ENCODE data around the gene HES6.
A peak's percentile ranks its signal among the peaks of the same experiment; 100 is the strongest.

Gene HES6

GRCh38 chr2:238203094-238203972, 36.5 kb downstream of the HES6 start, which contains the start of gene ILKAP (continued):
- TF ChIP-seq PATZ1 (tag by site-specific recombination; IDR thresholded peaks at IDR 0.05) (peak; percentile 53; the same call in 1 of the 2 replicates), SCRT2 (tag by site-specific recombination; IDR thresholded peaks at IDR 0.05) (no peak), ZNF629 (tag by site-specific recombination; IDR thresholded peaks at IDR 0.05) (no peak), ZNF596 (tag by site-specific recombination; IDR thresholded peaks at IDR 0.05) (no peak), ZNF76 (tag by site-specific recombination; IDR thresholded peaks at IDR 0.05; ENCODE audit: borderline replicate concordance, low read depth) (no peak), BCL11B (tag by site-specific recombination; IDR thresholded peaks at IDR 0.05; ENCODE audit: low read depth) (no peak), ZNF19 (tag by site-specific recombination; IDR thresholded peaks at IDR 0.05; ENCODE audit: low read depth) (no peak), ZNF16 (tag by site-specific recombination; IDR thresholded peaks at IDR 0.05; ENCODE audit: low read depth) (no peak), HOXC10 (CRISPR knock-in tag; IDR thresholded peaks at IDR 0.05) (0 out of 2 replicates have a peak, but pooled peaks have one; percentile 55), ZBTB48 (tag by site-specific recombination; IDR thresholded peaks at IDR 0.05) (no peak), ZBTB21 (tag by site-specific recombination; IDR thresholded peaks at IDR 0.05) (no peak), ZNF777 (tag by site-specific recombination; IDR thresholded peaks at IDR 0.05; ENCODE audit: borderline replicate concordance) (no peak), ZNF521 (tag by site-specific recombination; IDR thresholded peaks at IDR 0.05) (no peak), ZNF530 (tag by site-specific recombination; IDR thresholded peaks at IDR 0.05; ENCODE audit: low read depth) (no peak), ZNF580 (tag by site-specific recombination; IDR thresholded peaks at IDR 0.05) (no peak), KLF7 (tag by site-specific recombination; IDR thresholded peaks at IDR 0.05; ENCODE audit: borderline replicate concordance) (no peak), FEZF1 (tag by site-specific recombination; IDR thresholded peaks at IDR 0.05) (no peak), ZFP69B (tag by site-specific recombination; IDR thresholded peaks at IDR 0.05) (peak; percentile 35; the same call in 1 of the 2 replicates), ZNF626 (tag by site-specific recombination; IDR thresholded peaks at IDR 0.05) (no peak), KLF10 (tag by site-specific recombination; IDR thresholded peaks at IDR 0.05) (no peak), ZNF488 (tag by site-specific recombination; IDR thresholded peaks at IDR 0.05) (no peak)
- TF ChIP-seq, protein P1, sequence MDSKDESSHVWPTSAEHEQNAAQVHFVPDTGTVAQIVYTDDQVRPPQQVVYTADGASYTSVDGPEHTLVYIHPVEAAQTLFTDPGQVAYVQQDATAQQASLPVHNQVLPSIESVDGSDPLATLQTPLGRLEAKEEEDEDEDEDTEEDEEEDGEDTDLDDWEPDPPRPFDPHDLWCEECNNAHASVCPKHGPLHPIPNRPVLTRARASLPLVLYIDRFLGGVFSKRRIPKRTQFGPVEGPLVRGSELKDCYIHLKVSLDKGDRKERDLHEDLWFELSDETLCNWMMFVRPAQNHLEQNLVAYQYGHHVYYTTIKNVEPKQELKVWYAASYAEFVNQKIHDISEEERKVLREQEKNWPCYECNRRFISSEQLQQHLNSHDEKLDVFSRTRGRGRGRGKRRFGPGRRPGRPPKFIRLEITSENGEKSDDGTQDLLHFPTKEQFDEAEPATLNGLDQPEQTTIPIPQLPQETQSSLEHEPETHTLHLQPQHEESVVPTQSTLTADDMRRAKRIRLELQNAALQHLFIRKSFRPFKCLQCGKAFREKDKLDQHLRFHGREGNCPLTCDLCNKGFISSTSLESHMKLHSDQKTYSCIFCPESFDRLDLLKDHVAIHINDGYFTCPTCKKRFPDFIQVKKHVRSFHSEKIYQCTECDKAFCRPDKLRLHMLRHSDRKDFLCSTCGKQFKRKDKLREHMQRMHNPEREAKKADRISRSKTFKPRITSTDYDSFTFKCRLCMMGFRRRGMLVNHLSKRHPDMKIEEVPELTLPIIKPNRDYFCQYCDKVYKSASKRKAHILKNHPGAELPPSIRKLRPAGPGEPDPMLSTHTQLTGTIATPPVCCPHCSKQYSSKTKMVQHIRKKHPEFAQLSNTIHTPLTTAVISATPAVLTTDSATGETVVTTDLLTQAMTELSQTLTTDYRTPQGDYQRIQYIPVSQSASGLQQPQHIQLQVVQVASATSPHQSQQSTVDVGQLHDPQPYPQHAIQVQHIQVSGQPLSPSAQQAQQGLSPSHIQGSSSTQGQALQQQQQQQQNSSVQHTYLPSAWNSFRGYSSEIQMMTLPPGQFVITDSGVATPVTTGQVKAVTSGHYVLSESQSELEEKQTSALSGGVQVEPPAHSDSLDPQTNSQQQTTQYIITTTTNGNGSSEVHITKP (tag by site-specific recombination; IDR thresholded peaks at IDR 0.05): no peak
- TF ChIP-seq, protein P2, sequence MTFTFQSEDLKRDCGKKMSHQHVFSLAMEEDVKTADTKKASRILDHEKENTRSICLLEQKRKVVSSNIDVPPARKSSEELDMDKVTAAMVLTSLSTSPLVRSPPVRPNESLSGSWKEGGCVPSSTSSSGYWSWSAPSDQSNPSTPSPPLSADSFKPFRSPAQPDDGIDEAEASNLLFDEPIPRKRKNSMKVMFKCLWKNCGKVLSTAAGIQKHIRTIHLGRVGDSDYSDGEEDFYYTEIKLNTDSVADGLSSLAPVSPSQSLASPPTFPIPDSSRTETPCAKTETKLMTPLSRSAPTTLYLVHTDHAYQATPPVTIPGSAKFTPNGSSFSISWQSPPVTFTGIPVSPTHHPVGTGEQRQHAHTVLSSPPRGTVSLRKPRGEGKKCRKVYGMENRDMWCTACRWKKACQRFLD (tag by site-specific recombination; IDR thresholded peaks at IDR 0.05): no peak
- TF ChIP-seq, protein P3, sequence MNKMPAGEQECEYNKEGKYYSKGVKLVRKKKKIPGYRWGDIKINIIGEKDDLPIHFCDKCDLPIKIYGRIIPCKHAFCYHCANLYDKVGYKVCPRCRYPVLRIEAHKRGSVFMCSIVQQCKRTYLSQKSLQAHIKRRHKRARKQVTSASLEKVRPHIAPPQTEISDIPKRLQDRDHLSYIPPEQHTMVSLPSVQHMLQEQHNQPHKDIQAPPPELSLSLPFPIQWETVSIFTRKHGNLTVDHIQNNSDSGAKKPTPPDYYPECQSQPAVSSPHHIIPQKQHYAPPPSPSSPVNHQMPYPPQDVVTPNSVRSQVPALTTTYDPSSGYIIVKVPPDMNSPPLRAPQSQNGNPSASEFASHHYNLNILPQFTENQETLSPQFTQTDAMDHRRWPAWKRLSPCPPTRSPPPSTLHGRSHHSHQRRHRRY (tag by site-specific recombination; IDR thresholded peaks at IDR 0.05): no peak
- TF ChIP-seq, protein P4, sequence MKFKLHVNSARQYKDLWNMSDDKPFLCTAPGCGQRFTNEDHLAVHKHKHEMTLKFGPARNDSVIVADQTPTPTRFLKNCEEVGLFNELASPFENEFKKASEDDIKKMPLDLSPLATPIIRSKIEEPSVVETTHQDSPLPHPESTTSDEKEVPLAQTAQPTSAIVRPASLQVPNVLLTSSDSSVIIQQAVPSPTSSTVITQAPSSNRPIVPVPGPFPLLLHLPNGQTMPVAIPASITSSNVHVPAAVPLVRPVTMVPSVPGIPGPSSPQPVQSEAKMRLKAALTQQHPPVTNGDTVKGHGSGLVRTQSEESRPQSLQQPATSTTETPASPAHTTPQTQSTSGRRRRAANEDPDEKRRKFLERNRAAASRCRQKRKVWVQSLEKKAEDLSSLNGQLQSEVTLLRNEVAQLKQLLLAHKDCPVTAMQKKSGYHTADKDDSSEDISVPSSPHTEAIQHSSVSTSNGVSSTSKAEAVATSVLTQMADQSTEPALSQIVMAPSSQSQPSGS (tag by site-specific recombination; IDR thresholded peaks at IDR 0.05; ENCODE audit: low read depth): no peak
- TF ChIP-seq, protein P5, sequence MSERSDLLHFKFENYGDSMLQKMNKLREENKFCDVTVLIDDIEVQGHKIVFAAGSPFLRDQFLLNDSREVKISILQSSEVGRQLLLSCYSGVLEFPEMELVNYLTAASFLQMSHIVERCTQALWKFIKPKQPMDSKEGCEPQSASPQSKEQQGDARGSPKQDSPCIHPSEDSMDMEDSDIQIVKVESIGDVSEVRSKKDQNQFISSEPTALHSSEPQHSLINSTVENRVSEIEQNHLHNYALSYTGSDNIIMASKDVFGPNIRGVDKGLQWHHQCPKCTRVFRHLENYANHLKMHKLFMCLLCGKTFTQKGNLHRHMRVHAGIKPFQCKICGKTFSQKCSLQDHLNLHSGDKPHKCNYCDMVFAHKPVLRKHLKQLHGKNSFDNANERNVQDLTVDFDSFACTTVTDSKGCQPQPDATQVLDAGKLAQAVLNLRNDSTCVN (tag by site-specific recombination; optimal IDR thresholded peaks at IDR 0.05): peak; percentile 23
